ENCODE measurements around the gene SLC8A1. TPM values are rescaled to one million over a fixed set of nuclear protein-coding genes. Genes with fewer than 3 reads are reported as not detected.

Gene SLC8A1
- total RNA-seq, 3 donors from 2014 or later, result 8.2 to 14.2 (median 12.2) TPM

DNA sequence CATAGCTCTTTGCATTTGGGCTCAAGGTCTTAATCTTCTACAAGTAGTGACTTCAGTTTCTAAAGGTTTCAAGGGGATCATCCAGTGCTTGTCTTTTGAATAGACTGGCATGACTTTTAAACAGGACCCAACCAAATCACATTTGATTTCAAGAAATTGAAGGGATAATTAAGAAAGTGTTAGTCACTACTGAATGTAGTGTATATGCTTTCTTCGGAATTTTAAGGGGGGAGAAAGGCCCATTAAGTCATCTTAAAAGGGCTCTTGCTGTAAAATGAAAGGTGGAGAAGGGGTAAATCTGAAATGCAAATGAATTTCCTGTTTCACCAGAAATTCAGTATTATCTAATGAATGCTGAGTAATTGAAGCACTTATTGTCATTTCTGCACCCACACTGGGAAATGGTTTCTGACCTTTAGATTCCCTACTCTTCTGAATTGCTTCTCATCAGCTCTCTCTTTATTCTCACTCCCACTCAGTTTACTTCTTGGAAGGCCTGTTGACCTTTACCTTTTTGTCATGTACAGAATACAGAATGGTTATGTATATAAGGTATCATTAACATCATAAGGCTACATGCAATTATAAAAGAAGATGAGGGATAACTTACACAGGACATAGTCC is 241.4 kb downstream of the SLC8A1 start:
- intact Hi-C loops (cut with DNase I; ENCODE audit: low total_unique reads), result no loop called here
- no peaks in the 10 kb centered on the region for H3K27me3 ChIP-seq
- H3K4me1 ChIP-seq, result no peaks in the 10 kb centered on the region
- H3K27ac ChIP-seq, result no peak overlapping the region
- TF ChIP-seq POLR2AphosphoS5 (IDR thresholded peaks at IDR 0.05) (no peak), POLR2A (IDR thresholded peaks at IDR 0.05) (no peak)
- TF ChIP-seq, protein P1, sequence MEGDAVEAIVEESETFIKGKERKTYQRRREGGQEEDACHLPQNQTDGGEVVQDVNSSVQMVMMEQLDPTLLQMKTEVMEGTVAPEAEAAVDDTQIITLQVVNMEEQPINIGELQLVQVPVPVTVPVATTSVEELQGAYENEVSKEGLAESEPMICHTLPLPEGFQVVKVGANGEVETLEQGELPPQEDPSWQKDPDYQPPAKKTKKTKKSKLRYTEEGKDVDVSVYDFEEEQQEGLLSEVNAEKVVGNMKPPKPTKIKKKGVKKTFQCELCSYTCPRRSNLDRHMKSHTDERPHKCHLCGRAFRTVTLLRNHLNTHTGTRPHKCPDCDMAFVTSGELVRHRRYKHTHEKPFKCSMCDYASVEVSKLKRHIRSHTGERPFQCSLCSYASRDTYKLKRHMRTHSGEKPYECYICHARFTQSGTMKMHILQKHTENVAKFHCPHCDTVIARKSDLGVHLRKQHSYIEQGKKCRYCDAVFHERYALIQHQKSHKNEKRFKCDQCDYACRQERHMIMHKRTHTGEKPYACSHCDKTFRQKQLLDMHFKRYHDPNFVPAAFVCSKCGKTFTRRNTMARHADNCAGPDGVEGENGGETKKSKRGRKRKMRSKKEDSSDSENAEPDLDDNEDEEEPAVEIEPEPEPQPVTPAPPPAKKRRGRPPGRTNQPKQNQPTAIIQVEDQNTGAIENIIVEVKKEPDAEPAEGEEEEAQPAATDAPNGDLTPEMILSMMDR (IDR thresholded peaks at IDR 0.05), result no peak
- no peak for DNase-seq (ENCODE audit: low spot score in 2 of 2)
- H3K36me3 ChIP-seq, result no peaks in the 10 kb centered on the region
- no peaks in the 10 kb centered on the region for H3K9me3 ChIP-seq
- no peak overlapping the region for H3K4me3 ChIP-seq

DNA sequence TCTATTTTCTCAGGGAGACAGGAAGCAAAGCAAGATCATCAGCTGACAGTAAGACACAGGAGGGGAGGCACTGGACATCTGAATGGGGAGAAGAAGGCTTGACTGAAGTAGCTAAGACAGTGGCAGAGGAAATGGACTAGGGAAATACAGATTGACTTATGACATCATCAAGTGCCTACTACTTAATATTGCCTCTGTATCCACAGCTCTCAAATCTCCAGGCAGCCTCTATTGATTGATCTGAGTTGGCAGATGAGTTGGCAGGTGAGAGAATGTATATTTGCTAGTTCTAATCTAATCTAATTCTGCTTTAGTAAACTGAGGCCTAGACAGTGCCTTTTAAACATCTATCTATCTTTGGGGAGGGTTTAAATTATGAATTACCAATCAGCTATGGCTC is 242.1 kb downstream of the SLC8A1 start:
- no peak for TF ChIP-seq POLR2A (IDR thresholded peaks at IDR 0.05)
- TF ChIP-seq, protein P1 (IDR thresholded peaks at IDR 0.05), result no peak
- no peak for TF ChIP-seq POLR2AphosphoS5 (IDR thresholded peaks at IDR 0.05)
- Histone ChIP-seq H3K36me3 (no peaks in the 10 kb centered on the region), H3K4me3 (no peak overlapping the region), H3K27ac (no peak overlapping the region), H3K4me1 (no peaks in the 10 kb centered on the region), H3K9me3 (no peaks in the 10 kb centered on the region), H3K27me3 (no peaks in the 10 kb centered on the region)
- DNase-seq (ENCODE audit: low spot score in 2 of 2), result no peak
- intact Hi-C loops (cut with DNase I; ENCODE audit: low total_unique reads), result no loop called here

DNA sequence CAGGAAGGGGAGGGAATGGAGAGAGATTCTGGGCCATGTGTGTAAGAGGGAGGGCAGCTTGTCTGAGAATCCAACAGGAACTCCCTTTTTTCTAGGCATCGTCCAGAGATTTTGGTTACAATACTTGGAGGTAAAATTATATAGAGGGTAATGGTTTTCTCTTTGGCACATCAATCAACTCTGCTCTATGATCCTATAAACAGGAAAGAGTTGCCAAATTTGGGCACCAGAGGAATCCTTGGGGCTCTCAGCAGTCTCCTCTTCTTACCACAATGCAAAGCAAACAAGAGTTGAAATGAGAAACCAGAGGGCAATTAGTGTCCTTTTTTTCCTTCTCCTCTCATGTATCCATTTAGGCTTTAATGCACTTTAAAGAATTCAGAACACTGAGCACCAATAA is 243.4 kb downstream of the SLC8A1 start:
- Histone ChIP-seq H3K27me3 (no peaks in the 10 kb centered on the region), H3K4me3 (no peak overlapping the region), H3K4me1 (no peaks in the 10 kb centered on the region), H3K9me3 (no peaks in the 10 kb centered on the region), H3K27ac (no peak overlapping the region), H3K36me3 (no peaks in the 10 kb centered on the region)
- no peak for DNase-seq (ENCODE audit: low spot score in 2 of 2)
- no peak for TF ChIP-seq POLR2AphosphoS5 (IDR thresholded peaks at IDR 0.05)
- TF ChIP-seq, protein P1 (IDR thresholded peaks at IDR 0.05), result no peak
- TF ChIP-seq POLR2A (IDR thresholded peaks at IDR 0.05), result no peak
- intact Hi-C loops (cut with DNase I; ENCODE audit: low total_unique reads), result no loop called here

DNA sequence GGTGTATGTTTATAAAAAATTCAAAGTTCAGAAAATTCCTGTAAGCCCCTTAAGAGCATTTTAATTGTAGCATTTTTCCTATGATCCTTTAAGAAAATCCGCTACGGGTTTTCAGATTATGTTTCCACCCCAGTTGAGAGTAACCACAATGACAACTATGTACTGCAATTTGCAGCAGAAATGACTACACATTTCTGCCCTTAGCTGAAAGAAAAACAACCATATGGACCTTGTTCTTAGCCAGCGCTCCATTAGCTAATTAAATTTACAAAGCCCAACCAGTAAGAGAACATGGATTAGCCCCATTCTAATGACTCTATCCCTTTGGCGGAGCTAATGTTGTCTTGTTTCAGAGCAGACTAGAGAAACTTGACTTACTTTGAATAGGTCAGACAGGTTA is 247.6 kb downstream of the SLC8A1 start:
- Histone ChIP-seq H3K4me1 (no peaks in the 10 kb centered on the region), H3K27me3 (no peaks in the 10 kb centered on the region), H3K4me3 (no peak overlapping the region), H3K9me3 (no peaks in the 10 kb centered on the region), H3K27ac (no peak overlapping the region), H3K36me3 (no peaks in the 10 kb centered on the region)
- intact Hi-C loops (cut with DNase I; ENCODE audit: low total_unique reads), result no loop called here
- TF ChIP-seq, protein P1 (IDR thresholded peaks at IDR 0.05), result no peak
- TF ChIP-seq POLR2A (IDR thresholded peaks at IDR 0.05) (no peak), POLR2AphosphoS5 (IDR thresholded peaks at IDR 0.05) (no peak)
- DNase-seq (ENCODE audit: low spot score in 2 of 2), result no peak

DNA sequence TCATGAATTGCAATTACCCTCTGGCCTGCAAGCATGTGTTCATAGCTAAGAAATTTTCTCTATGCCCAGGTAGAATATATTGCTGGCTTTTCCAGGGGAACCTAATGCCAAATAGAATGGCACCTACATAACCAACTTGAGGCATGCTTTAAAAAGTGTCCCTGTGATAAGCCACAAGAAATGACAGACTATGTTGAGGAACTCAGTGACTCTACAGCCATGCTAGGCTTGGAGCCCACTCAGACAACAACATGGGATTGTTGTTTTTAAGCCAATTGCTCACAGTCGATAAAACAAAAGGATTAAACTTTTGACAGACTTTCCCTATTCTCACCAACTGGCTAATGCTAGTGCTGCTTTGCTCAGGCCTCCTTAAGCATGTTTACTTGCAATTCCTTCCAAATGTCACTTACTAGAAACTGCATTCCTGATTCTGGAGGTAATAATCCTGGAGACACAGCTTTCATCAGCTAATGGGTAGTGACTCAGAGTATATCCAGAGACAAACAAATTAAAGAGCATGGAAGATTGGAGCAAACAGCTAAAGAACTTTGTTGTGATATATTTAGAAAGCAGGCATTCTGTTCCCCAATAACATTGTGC is 249.0 kb downstream of the SLC8A1 start:
- no peak for DNase-seq (ENCODE audit: low spot score in 2 of 2)

More for the DNA sequence above, 249.0 kb downstream of the SLC8A1 start:
- TF ChIP-seq, protein P1 (IDR thresholded peaks at IDR 0.05), result no peak
- Histone ChIP-seq H3K36me3 (no peaks in the 10 kb centered on the region), H3K9me3 (no peaks in the 10 kb centered on the region), H3K4me3 (no peak overlapping the region), H3K27ac (no peak overlapping the region), H3K27me3 (no peaks in the 10 kb centered on the region), H3K4me1 (no peaks in the 10 kb centered on the region)
- intact Hi-C loops (cut with DNase I; ENCODE audit: low total_unique reads), result no loop called here

Measured in breast epithelium (tissue), 4 donors.